RWPE1 (cell line): Measurements from ENCODE around the gene TMPRSS6.

Experiments
- CTCF ChIA-PET: fragments of 350-600 bp; sonication (Branson Sonifier 250); formaldehyde crosslinking; extraction: SDS; loops from one replicate; lab custom pipeline; 2021; lab: Yijun Ruan, JAX
- POLR2A ChIA-PET: fragments of 400-600 bp; formaldehyde crosslinking; extraction: SDS; loops from one replicate; lab custom pipeline; 2020; ENCODE audit warnings: antibody characterized with exemption; ENCODE audit not compliant: low non-redundant PET; lab: Yijun Ruan, JAX
- DNase-seq: peaks from one replicate; pipeline ENCODE4 v3.0.0; 2012; ENCODE audit warnings: low spot score
- H3K27ac ChIP-seq: fragments of 450-650 bp; 2 replicates; pipeline ENCODE4 v1.5.1; 2017
- TF ChIP-seq, protein P1 (sequence below): fragments of 450-650 bp; conservative IDR thresholded peaks from 2 replicates; pipeline ENCODE4 v1.5.1; 2017; ENCODE audit warnings: low read depth, mild to moderate bottlenecking

TMPRSS6 gene

DNA sequence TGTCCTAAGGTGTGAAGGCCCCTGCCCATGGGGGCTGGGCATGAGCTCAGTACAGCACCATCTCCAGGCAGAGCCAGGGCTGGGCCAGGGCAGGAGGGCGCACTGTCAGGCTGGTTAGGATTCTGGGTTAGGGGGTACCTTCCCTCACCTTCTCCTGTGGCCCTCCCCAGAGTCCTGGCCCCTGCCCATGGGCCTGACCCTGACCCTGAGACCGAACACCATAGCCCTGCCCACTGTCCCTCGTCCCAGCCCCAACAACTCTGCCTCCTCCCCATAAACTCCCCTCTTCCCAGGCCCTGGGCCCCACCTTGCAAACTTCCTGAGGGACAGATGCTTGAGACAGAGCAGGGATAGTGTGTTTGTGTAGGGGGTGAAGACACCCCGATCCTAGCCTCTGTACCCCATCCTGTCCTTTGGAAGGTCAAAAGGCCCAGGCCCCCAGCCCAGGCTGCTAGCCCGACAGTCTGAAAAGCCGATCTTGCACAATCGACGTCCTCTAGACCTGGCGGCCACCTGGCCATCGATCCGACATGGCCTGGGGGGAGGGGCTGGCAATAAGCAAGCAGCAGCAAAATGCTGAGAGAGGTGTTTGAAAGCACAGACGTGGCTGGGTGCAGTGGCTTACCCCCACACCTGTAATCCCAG, 2.7 kb upstream of the TMPRSS6 start:
- H3K27ac ChIP-seq: no peak overlapping the region
- ChIA-PET CTCF (no interaction called here), POLR2A (no interaction called here)
- DNase-seq: no peak
- TF ChIP-seq, protein P1, sequence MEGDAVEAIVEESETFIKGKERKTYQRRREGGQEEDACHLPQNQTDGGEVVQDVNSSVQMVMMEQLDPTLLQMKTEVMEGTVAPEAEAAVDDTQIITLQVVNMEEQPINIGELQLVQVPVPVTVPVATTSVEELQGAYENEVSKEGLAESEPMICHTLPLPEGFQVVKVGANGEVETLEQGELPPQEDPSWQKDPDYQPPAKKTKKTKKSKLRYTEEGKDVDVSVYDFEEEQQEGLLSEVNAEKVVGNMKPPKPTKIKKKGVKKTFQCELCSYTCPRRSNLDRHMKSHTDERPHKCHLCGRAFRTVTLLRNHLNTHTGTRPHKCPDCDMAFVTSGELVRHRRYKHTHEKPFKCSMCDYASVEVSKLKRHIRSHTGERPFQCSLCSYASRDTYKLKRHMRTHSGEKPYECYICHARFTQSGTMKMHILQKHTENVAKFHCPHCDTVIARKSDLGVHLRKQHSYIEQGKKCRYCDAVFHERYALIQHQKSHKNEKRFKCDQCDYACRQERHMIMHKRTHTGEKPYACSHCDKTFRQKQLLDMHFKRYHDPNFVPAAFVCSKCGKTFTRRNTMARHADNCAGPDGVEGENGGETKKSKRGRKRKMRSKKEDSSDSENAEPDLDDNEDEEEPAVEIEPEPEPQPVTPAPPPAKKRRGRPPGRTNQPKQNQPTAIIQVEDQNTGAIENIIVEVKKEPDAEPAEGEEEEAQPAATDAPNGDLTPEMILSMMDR: no peak

DNA sequence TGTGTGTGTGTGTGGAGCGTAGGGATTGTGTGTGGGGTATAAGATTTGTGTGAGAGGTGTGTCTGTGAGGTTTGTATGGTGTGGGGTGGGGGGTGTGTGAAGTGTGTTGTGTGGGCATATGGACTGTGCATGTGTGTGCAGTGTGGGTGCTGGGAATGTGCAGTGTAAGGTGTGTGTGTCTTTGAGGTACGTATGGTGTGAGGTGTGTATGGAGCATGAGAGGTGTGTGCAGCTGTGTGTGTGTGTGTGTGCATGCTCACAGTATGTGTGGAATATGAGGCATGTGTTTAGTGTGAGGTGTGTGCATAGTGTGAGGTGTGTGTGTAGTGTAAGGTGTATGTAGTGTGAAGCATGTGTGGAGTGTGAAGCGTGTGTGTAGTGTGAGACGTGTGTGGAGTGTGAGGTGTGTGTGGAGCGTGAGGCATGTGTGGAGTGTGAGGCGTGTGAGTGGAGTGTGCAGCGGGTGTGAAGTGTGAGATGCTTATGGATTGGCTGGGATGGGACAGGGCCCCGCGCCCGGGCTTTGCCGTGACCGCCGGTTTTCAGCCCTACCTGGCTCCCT, 1.7 kb upstream of the TMPRSS6 start:
- no peak for DNase-seq
- TF ChIP-seq, protein P1: no peak
- POLR2A ChIA-PET: no interaction called here
- CTCF ChIA-PET: no interaction called here
- H3K27ac ChIP-seq: no peak overlapping the region

DNA sequence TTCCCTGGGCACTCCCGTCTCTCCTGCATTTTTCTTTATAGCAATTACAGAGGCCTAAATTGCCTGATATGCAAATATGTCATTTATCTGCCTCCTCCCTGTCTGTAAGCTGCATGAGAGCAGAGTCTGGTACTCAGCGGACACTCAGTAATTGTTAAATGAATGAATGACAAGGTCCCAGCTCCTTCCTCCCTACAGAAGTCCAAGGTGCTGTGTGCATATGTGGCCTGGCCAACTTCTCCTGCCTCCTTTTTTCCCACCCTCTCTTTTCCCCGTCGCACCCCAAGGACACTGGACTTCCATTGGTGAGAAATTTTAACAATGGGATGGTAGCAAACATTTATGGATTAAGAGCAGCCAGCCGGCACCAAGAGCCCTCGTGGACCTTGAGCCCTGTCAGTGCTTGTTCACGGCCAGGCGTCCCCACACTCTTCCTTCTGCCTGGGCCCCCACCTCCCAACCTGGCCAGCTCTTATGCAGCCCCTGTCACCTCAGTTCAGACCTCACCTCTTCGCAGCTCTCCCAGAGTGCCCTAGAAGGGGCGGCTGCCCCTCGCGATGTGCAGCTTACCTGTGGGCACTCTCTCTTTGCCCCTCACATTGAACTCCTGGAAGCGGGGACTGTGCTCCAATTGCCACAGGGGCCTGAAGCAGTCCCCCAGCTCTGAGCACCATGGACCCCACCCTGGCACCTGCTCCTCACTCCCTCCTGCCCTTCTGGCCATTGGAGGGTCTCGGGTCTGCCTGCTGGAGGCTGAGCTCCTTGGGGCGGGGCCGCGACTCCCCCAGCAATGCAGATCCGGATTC, 1.5 kb downstream of the TMPRSS6 start:
- H3K27ac ChIP-seq: no peak overlapping the region
- CTCF ChIA-PET: interaction anchor here (0.5 kb wide), 1 partner anchor 229 kb away, joined by 4 read pairs; no protein-coding TSS in a partner anchor
- DNase-seq: no peak
- POLR2A ChIA-PET: no interaction called here
- TF ChIP-seq, protein P1: no peak

DNA sequence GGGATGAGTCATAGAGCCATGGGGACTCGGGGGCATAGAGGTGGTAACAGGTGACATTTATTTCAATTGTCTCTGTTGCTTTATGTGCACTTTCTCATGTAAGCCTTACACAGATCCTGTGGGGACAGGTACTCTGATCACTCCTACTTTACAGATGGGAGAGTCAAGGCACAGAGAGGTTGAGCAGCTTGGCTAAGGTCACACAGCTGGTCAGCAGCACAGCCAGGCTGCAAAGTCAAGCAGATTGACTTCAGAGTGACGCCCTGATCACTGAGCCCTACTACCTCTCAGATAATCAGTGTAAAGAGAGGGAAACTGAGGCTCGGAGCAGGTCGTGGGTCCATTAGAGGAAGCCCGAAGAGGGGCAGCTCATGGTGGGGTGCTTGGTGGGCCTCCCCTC, 3.5 kb downstream of the TMPRSS6 start:
- TF ChIP-seq, protein P1: no peak
- DNase-seq: no peak
- ChIA-PET CTCF (no interaction called here), POLR2A (no interaction called here)
- no peak overlapping the region for H3K27ac ChIP-seq

DNA sequence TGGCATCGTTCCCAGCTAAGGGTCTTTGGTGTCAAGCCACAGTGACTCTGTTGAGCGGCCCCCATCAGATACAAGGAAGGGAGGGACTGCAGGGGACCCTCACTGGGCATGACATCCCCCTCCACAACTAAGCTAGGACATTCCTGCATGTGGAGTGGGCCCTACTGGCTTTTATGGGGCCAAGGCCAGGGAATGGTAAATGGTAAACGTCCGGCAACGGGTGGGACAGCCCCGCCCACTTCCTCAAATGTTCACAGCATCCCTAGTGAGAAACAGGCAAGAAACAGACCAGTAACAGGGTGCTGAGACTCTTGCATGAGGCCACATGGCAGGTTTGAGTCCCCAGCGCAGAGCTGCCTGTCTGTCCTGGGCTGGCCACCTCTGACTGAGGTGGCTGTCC, 4.4 kb downstream of the TMPRSS6 start:
- DNase-seq: no peak
- no peak overlapping the region for H3K27ac ChIP-seq
- TF ChIP-seq, protein P1: no peak
- CTCF ChIA-PET: no interaction called here
- POLR2A ChIA-PET: no interaction called here

DNA sequence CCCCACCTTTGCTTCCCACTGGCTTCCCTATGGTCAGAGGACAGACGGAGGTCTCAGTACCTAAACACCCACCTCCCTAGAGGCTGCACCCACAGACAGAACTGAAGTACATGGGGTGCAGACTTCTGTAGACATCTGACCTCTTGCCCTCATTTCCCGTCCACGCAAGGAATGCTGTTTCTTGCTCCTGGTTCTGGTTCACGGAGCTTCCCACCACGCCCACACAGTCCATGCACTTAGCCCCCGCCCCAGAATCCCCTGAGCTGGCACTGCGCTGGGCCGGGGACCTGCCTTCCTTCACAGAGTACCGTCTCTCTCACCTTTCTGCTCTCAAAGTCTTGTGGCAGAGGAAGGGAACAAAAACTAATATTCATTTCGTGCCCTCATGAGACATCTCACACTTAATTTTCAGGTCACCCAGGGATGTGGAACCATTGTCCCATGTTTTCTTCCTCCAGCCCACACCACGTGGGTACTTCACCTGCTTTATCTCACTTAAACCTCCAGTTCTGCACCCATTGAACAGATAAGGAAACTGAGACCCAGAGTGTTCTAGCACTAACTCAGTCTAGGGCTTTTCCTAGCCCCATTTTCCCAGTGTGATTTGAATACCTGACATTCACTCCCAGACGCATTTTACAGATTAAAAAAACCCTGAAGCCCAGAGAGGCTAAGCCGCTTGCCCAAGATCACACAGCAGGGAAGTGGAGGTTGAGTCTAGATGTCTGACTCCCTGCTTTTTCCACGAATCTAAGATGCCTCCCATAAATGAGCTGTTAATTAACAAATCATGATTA, 5.7 kb downstream of the TMPRSS6 start:
- ChIA-PET POLR2A (no interaction called here), CTCF (no interaction called here)
- TF ChIP-seq, protein P1: no peak
- no peak for DNase-seq
- no peak overlapping the region for H3K27ac ChIP-seq
